Right lobe of liver (tissue), 4 donors: ENCODE measurements around the gene SGSH.

Source experiments
- POLR2A ChIP-seq: fragments of 450-650 bp; IDR thresholded peaks from one replicate; pipeline ENCODE4 v1.6.1; 2017; ENCODE audit warnings: antibody characterized with exemption, mild to moderate bottlenecking
- TF ChIP-seq, protein P1 (sequence below), 4 donors: fragments of 200-600 bp in 3 of 4; fragments of 450-650 bp in 1 of 4; IDR thresholded peaks; one replicate each; pipeline versions ENCODE4 v1.5.1 to v1.8.0; 2016 to 2022; ENCODE audit warnings: antibody characterized with exemption in 4 of 4, mild to moderate bottlenecking in 2 of 4
- donor health status: DM: no; HTN: no; CAD: no.
- donor health status: DM: no; HTN: no; CAD: no.
- donor health status: DM: no; HTN: yes; CAD: no.

DNA sequence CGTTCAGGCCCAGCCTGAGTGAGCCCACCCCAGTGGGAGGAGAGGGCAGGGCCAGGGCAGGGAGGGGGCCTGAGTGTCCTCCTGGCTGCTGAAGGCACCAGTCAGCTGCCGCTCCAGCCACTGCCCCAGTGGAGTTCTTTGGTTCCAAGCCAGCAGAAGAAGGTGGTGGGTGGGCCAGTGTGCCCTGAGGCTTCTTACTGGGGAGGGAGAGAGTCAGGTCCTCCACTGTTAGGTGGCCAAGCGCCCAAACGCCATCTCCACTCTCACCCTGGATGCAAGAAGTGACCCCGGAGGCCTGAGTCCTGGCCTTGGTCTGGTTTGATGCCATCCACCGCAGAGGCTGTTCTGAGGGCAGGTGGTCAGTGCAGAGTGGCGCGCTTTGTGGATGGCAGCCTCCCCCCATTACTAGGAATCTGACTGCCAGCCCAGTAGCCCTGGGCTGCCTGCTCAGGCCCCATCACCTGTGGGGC, 42.7 kb upstream of the SGSH start:
- TF ChIP-seq, protein P1, sequence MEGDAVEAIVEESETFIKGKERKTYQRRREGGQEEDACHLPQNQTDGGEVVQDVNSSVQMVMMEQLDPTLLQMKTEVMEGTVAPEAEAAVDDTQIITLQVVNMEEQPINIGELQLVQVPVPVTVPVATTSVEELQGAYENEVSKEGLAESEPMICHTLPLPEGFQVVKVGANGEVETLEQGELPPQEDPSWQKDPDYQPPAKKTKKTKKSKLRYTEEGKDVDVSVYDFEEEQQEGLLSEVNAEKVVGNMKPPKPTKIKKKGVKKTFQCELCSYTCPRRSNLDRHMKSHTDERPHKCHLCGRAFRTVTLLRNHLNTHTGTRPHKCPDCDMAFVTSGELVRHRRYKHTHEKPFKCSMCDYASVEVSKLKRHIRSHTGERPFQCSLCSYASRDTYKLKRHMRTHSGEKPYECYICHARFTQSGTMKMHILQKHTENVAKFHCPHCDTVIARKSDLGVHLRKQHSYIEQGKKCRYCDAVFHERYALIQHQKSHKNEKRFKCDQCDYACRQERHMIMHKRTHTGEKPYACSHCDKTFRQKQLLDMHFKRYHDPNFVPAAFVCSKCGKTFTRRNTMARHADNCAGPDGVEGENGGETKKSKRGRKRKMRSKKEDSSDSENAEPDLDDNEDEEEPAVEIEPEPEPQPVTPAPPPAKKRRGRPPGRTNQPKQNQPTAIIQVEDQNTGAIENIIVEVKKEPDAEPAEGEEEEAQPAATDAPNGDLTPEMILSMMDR (IDR thresholded peaks at IDR 0.05): no peak
- no peak for TF ChIP-seq POLR2A
